Measurements from ENCODE around the gene GATAD2A.
"Not testable (repeated sequence)": the region's sequence is repeated elsewhere in the genome, so short reads cannot be mapped to it uniquely, and the experiment has no call there.

The GATAD2A gene

GRCh38 chr19:19404879-19405860 is at the start of gene GATAD2A:
GATAD2A (plus strand) TSS chr19:19405675; CDS start chr19:19465346, 59,671 bp downstream.
- peak; percentile 90 for DNase-seq (ENCODE audit: low read depth)

GRCh38 chr19:19356500-19356899 is 49.0 kb upstream of the GATAD2A start:
- no peak for DNase-seq (ENCODE audit: low read depth)

DNA sequence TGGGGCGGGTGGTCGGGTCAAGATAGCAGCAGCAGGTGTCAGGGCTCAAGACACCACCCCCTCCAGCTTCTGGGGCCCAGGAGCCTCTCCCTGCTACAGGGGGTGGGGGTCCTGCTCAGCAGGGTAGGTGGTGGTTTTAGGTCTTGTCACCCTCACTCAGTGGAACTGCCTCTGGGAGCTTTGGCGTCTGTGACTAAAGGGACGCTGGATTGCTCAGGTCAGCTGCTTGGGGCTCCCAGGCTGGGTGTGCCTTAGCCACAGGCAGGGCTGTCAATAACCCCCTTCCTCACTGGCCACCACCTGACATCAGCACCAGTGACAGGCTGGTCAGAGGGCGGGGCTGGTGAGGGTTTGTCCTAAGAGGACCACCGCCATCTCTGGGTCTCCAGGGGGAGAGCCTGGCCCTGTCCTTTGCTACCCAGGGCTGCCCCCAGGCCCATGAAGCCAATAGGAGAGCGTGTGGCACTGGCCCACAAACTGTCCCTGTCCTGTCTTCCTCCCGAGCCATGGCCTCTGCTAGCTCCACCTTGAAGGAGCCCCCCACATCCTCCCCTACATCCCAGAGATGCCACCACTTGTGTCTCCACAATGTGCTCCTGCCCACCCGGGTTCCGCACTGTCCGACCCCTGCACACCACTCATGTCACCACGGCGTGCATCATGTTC is 48.4 kb upstream of the GATAD2A start:
- DNase-seq (ENCODE audit: low read depth), result no peak

GRCh38 chr19:19361075-19361594 is 44.3 kb upstream of the GATAD2A start:
- DNase-seq (ENCODE audit: low read depth), result peak; percentile 82

GRCh38 chr19:19362075-19362474 is 43.4 kb upstream of the GATAD2A start:
- no peak for DNase-seq (ENCODE audit: low read depth)

DNA sequence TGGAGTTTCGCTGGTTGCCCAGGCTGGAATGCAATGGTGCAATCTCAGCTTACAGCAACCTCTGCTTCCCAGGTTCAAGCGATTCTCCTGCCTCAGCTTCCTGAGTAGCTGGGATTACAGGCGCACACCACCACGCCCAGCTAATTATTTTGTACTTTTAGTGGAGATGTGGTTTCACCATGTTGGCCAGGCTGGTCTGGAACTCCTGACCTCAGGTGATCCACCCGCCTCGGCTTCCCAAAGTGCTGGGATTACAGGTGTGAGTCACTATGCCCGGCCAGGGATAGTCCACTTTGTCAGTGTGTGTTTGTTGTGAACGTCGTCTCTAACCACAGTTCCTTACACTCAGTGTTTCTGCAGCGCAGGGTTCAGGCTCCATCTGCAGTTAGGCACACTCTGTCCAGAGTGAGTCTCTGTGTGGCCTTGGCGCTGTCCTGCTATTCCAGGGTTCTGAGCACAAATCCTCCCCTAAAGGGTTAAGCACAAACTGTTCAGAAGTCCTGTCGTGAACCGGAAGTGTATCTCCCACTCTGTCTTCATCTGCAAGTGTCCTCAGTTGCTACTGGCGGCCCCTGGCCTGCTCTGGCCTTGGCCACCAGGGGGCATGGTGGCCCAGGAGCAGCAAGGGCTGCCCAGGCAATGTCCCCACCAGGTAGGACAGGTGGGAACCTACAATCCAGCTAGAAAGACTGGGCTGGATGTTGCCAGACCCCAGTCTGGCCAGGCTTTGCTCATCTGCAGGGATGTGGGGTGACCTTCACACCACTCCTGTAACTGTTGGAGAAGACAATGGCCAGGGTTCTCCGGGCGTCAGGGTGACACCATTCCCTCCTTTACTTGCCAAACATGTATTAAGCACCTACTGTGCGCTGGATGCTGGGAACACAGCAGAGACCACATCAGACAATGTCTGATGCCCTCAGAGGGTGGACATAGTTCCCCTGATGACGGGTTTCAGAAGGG is 38.8 kb upstream of the GATAD2A start:
- DNase-seq (ENCODE audit: low read depth), result peak; percentile 70

DNA sequence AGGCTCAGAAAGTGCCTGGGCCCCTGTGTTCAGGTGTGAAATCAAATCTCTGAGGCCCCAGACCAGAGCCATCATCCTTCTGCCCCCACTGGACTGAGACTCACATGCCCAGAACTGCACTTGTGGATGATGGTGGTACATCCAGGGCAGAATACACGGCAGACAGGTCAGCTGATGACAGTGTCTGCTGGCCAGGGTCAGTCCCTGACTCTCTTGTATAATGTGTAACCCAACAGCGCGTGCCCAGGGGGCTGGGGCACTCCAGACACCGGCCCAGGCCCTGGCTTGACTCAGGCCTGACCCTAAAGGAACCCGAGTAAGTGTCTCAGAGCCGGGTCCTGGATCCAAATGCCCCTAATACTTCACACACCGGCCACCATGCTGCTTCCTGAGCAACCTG is 37.4 kb upstream of the GATAD2A start:
- DNase-seq (ENCODE audit: low read depth), result no peak

GRCh38 chr19:19371059-19371458 is 34.4 kb upstream of the GATAD2A start:
- DNase-seq (ENCODE audit: low read depth), result no peak

DNA sequence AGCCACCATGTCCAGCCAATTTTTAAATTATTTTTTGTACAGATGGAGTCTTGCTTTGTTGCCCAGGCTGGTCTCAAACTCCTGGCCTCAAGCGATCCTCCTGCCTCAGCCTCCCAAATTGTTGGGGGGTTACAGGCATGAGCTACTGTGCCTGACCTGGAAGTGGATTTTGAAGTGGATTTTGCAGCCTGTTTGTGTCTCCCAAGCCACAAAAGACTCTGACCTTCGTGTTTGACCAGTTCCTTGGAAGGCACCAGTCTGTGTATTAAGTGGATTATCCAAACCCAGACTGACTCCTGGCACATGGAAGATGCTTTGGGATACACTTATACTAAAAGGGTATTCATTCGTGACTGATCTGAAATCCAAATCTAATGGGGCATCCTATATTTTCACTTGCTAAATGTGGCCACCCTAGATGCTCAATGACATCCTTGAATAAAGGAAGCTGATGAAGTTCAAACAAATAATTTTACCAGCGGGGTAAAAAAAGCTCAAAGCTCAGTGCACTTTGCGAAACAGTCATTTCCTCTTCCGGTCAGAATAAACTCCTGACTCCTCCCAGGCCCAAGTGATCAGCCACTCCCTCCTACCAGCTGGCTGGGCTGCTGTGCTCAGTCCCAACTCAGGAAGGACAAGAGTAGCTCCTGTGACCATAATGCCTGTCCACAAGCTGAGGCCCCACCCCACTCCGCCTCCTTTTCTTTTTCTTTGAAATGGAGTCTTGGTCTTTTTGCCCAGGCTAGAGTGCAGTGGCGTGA is 32.6 kb upstream of the GATAD2A start:
- DNase-seq (ENCODE audit: low read depth), result peak; percentile 75

DNA sequence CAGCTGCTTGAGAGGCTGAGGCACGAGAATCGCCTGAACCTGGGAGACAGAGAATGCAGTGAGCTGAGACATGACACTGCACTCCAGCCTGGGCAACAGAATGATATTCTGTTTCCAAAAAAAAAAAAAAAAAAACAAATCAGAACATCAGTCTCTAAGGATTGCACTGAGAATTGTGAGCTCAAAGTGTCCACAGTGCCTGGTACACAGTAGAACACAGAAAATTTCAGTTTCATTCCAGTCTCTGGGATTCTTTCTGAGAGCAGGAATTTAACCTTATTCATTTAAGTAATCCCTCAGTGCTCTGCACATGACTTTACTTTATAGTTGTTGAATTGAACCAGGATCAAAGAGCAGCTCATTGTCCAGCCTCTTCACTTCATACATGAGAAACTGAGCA is 25.9 kb upstream of the GATAD2A start:
- no peak for DNase-seq (ENCODE audit: low read depth)

DNA sequence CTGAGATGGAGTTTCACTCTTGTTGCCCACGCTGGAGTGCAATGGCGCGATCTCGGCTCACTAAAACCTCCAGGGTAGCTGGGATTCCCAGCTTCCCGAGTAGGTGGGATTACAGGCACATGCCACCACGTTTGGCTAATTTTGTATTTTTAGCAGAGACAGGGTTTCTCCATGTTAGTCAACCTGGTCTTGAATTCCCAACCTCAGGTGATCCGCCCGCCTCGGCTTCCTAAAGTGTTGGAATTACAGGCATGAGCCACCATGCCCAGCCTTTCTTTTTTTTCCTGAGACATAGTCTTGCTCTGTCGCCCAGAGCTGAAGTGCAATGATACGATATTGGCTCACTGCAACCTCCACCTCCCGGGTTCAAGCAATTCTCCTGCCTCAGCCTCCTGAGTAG is 25.2 kb upstream of the GATAD2A start:
- DNase-seq (ENCODE audit: low read depth), result not testable (repeated sequence)

DNA sequence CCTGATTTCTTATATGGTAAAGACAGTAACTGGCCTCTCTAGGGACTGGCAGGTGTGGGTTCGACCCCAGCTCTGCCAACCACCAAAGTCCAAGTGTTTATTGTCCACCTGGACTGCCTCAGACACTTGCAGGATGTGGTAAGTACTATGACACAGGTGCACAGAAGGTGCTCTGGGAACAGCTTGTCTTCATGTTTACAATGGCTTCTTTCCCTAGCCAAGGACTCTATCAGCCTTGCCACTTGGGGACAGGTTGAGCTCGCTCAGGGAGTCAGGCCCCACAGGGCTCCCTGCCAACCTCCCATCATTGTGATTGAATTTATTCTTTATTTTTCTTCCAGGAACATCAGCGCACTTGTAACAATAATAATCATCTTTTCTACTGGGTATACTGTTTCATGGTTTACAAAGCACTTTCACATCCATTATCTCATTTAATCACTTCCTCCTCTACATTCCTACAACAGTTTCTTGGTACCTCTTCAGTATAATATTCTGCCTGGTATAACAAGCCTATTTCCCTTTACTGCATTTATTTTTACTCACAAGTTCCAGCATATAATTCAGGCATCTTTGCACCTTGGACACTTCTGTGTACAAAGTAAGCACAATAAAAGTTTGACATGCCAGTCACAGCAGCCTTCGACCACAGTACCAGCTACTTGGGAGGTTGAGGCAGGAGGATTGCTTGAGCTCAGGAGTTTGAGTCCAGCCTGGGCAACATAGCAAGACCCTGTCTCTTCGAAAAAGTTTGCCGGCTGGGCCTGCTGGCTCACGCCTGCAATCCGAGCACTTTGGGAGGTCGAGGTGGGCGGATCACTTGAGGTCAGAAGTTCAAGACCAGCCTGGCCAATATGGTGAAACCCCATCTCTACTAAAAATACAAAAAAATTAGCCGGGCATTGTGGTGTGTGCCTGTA is 24.2 kb upstream of the GATAD2A start:
- no peak for DNase-seq (ENCODE audit: low read depth)

DNA sequence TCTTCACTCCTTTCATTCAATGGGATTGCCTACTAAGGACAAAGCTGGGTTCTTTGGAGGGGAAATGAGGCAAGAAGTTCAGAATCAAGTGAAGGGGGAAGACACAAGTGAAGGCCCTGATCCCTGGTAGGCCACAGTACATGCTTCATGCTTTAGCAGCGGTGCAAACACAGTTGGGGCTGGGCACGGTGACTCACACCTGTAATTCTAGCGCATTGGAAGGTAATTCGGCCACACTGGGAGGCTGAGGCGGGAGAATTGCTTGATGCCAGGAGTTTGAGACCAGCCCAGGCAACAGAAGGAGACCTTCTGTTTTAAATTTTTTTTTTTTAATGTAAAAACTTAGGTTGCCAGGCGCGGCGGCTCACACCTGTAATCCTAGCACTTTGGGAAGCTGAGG is 23.4 kb upstream of the GATAD2A start:
- DNase-seq (ENCODE audit: low read depth), result no peak

GRCh38 chr19:19384486-19384885 is 21.0 kb upstream of the GATAD2A start:
- DNase-seq (ENCODE audit: low read depth), result no peak

DNA sequence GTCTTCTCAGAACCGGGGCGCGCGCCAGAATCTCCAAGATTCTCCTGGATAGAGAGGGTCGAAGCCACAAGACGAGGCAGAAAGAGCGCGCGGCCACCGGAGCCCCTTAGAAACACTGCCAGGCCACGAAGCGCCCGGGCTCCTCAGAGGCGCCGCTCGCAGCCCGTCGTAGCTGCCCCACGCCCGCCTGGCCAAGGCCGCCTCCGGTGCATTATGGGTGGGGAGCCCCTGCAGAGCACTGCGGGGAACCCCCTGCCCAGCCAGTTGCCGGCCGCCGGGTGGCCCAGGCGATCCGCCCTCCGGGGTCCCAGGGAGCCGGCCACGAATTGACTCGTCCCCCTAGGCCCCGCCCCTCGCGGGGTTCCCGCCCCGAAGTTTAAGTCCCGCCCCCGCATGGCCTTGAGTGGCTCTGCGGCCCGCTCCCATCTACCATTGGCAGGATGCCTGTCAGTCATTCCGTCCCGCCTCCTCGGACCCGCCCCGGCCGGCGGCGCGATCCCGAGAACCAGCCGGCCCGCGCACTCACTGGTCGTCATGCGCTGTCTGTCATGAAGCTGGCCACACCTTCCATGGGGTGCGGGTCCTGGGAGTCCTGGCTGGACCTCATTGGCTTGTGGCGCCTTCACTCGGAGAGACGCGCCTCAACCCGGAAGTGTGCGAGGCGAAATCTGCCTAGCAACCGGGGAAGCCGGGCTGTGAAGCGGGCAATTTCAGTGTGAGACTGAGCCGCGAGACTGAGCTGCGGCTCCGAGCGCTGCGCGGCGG is 20.2 kb upstream of the GATAD2A start:
- peak; percentile 100 for DNase-seq (ENCODE audit: low read depth)

GRCh38 chr19:19385896-19386869 is 19.3 kb upstream of the GATAD2A start:
- no peak for DNase-seq (ENCODE audit: low read depth)

DNA sequence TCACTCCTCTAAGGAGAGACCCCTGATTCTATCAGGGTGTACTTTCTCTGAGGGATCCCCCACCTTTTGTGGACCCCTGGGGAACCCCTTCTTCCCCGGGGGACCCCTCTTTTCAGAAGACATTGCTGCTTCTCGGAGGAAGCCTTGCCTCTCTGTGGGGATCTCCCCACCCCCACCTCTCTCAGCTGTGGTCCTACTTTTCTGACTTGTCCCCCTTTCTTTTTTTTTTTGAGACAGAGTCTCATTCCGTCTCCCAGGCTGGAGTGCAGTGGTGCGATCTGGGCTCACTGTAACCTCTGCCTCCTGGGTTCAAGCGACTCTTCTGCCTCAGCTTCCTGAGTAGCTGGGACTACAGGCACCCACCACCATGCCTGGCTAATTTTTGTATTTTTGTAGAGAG is 18.4 kb upstream of the GATAD2A start:
- no peak for DNase-seq (ENCODE audit: low read depth)
